Osteoblast (primary cell): ENCODE results near the gene NT5C2. TPM values are rescaled to one million over a fixed set of nuclear protein-coding genes. Genes with fewer than 3 reads are reported as not detected.
"Not testable (repeated sequence)": the region's sequence is repeated elsewhere in the genome, so short reads cannot be mapped to it uniquely, and the experiment has no call there.

Experiments
- DNase-seq: peaks from one replicate; pipeline ENCODE4 v3.0.0; 2011; ENCODE audit warnings: low spot score, mixed read lengths; ENCODE audit not compliant: insufficient read length; ENCODE audit errors: missing footprints
- H2AFZ ChIP-seq: 2 replicates; pipeline ENCODE4 v1.6.0; 2011; ENCODE audit warnings: mild to moderate bottlenecking, low read length
- H3K27ac ChIP-seq: 2 replicates; pipeline ENCODE4 v1.5.1; 2011; ENCODE audit warnings: mild to moderate bottlenecking, low read depth, low read length, moderate library complexity
- H3K27me3 ChIP-seq: 2 replicates; pipeline ENCODE4 v1.6.0; 2012; ENCODE audit warnings: mild to moderate bottlenecking, control low read depth, inconsistent platforms, low read length, moderate library complexity; ENCODE audit not compliant: insufficient read depth
- H3K36me3 ChIP-seq: 2 replicates; pipeline ENCODE4 v1.5.1; 2011; ENCODE audit warnings: mild to moderate bottlenecking, low read length, control low read depth, moderate library complexity; ENCODE audit not compliant: insufficient read depth
- H3K4me1 ChIP-seq: 2 replicates; pipeline ENCODE4 v1.5.1; 2011; ENCODE audit warnings: mild to moderate bottlenecking, low read length, control low read depth, moderate library complexity; ENCODE audit not compliant: insufficient read depth
- H3K4me2 ChIP-seq: 2 replicates; pipeline ENCODE4 v1.6.0; 2011; ENCODE audit warnings: mild to moderate bottlenecking, low read length; ENCODE audit not compliant: insufficient read depth
- H3K4me3 ChIP-seq: fragments of 200-600 bp; sonication (generic); 3 replicates; pipeline ENCODE4 v1.5.1; 2012; ENCODE audit warnings: mild to moderate bottlenecking, low read length, inconsistent platforms; ENCODE audit not compliant: insufficient read depth
- H3K79me2 ChIP-seq: 2 replicates; pipeline ENCODE4 v1.6.0; 2012; ENCODE audit warnings: mild to moderate bottlenecking, low read length, control low read depth, inconsistent platforms; ENCODE audit not compliant: insufficient read depth
- H3K9me3 ChIP-seq: 2 replicates; pipeline ENCODE4 v1.5.1; 2011; ENCODE audit warnings: low read depth, low read length, control low read depth
- H4K20me1 ChIP-seq: 2 replicates; pipeline ENCODE4 v1.6.0; 2012; ENCODE audit warnings: mild to moderate bottlenecking, low read length, control low read depth; ENCODE audit not compliant: insufficient read depth
- CTCF ChIP-seq: IDR thresholded peaks from 2 replicates; pipeline ENCODE4 v1.5.1; 2011; ENCODE audit warnings: mild to moderate bottlenecking, low read depth, low read length, moderate library complexity; ENCODE audit errors: extremely low read depth
- total RNA-seq: library from RNA; depleted of rRNA; stranded (reverse); fragments of >200 nt; gene quantifications from 2 replicates; pipeline ENCODE4 v1.2.3, GENCODE V29; 2012

NT5C2 gene
- total RNA-seq, 1 donor, result 94.1 TPM

DNA sequence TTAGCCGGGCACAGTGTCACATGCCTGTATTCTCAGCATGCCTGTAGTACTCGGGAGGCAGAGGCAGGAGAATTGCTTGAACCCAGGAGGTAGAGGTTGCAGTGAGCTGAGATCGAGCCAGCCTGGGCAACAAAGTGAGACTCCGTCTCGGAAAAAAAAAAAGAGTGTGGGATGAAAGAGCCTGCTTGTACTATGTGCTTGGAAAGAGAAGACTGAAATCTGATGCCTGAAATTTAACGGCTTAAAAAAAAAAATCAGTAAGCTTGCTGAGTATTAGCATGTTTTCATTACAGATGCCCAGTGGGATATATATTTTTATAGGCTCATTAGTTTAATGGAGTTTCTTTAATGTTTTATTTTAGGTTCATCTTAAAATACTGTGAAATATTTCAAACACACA is 4.2 kb downstream of the NT5C2 start:
- H3K9me3 ChIP-seq, result no peaks in the 10 kb centered on the region
- no peak overlapping the region for H2AFZ ChIP-seq
- H3K27ac ChIP-seq, result peak overlapping the region; percentile 19
- H3K36me3 ChIP-seq, result no peaks in the 10 kb centered on the region
- no peaks in the 10 kb centered on the region for H3K27me3 ChIP-seq
- H3K79me2 ChIP-seq, result peaks cover 93% of the 10 kb centered on the region
- peaks cover 49% of the 10 kb centered on the region for H4K20me1 ChIP-seq
- DNase-seq, result peak; percentile 69
- TF ChIP-seq CTCF, result no peak
- H3K4me1 ChIP-seq, result peaks cover 37% of the 10 kb centered on the region
- H3K4me2 ChIP-seq, result peak overlapping the region; percentile 67
- peak overlapping the region; percentile 21 for H3K4me3 ChIP-seq

- Histone ChIP-seq H2AFZ (no peak overlapping the region), H3K27ac (no peak overlapping the region), H3K4me2 (no peak overlapping the region), H3K9me3 (no peaks in the 10 kb centered on the region), H3K4me3 (no peak overlapping the region), H3K4me1 (peaks cover 21% of the 10 kb centered on the region), H3K79me2 (peaks cover 97% of the 10 kb centered on the region), H3K27me3 (no peaks in the 10 kb centered on the region), H3K36me3 (peaks cover 7% of the 10 kb centered on the region), H4K20me1 (peaks cover 52% of the 10 kb centered on the region)
- no peak for TF ChIP-seq CTCF
- no peak for DNase-seq
Observed at GRCh38 chr10:103186128-103186527, 6.9 kb downstream of the NT5C2 start.

DNA sequence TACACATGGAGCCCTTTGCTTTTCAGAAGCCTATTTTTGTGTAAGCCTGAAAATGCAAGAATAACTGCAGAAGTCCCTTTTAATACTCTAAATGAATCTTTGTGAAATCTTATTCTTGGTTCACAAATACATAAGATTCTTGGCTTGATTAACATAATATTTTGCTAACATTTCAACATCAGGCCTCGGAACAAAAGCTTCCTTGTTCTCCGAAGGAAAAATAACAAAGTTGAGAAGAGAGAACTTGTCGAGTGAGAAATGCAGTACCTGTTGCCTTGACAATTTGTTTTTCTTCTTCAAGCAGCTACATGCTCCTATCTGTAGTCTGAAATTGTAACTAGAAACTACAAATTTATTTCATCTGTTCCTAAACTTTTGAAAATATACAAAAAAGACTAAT is 8.5 kb downstream of the NT5C2 start:
- H3K9me3 ChIP-seq, result no peaks in the 10 kb centered on the region
- peaks cover 13% of the 10 kb centered on the region for H3K4me1 ChIP-seq
- peaks cover 97% of the 10 kb centered on the region for H3K79me2 ChIP-seq
- peaks cover 22% of the 10 kb centered on the region for H3K36me3 ChIP-seq
- H3K27ac ChIP-seq, result no peak overlapping the region
- TF ChIP-seq CTCF, result no peak
- H3K4me3 ChIP-seq, result no peak overlapping the region
- H4K20me1 ChIP-seq, result peaks cover 45% of the 10 kb centered on the region
- no peak for DNase-seq
- no peaks in the 10 kb centered on the region for H3K27me3 ChIP-seq
- no peak overlapping the region for H2AFZ ChIP-seq
- H3K4me2 ChIP-seq, result peak overlapping the region; percentile 1

GRCh38 chr10:103183991-103184451 is 9.1 kb downstream of the NT5C2 start:
- H2AFZ ChIP-seq, H3K27me3 ChIP-seq, H3K27ac ChIP-seq, H3K4me2 ChIP-seq, H3K4me3 ChIP-seq, H3K9me3 ChIP-seq, DNase-seq: not testable (repeated sequence)
- Histone ChIP-seq H3K79me2 (peaks cover 97% of the 10 kb centered on the region), H4K20me1 (peaks cover 47% of the 10 kb centered on the region), H3K36me3 (peaks cover 27% of the 10 kb centered on the region), H3K4me1 (peaks cover 11% of the 10 kb centered on the region)
